ENCODE results near the gene MEGF10.

The MEGF10 gene

DNA sequence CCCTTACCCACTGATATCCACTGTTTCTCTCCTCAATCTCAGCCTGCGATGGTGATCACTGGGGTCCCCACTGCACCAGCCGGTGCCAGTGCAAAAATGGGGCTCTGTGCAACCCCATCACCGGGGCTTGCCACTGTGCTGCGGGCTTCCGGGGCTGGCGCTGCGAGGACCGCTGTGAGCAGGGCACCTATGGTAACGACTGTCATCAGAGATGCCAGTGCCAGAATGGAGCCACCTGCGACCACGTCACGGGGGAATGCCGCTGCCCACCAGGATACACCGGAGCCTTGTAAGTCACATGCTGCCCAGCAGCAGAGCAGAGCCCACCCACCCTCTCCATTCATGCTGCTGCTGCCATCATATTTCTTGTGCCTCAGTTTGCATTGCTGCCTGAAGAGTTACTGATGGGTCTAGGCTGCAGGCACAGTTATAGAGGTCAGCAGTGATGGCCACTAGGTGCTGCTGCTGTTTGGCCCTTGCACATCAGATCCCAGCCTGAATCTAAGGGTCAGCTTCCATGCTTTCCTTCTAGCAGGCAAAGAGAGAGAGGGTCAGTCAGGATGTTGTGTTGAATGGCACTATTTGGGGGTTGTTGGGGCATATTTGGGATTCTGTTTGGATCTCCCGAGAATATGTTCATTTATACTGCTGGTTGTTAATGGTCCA is 106.0 kb downstream of the MEGF10 start:
- Histone ChIP-seq H3K4me2 (ENCODE audit: low read length) (no peak overlapping the region), H3K79me2 (ENCODE audit: low read length) (no peaks in the 10 kb centered on the region), H3K27me3 (ENCODE audit: low read depth, low read length) (no peaks in the 10 kb centered on the region), H4K20me1 (ENCODE audit: insufficient read depth, low read length) (no peaks in the 10 kb centered on the region), H2AFZ (ENCODE audit: low read depth, low read length) (no peak overlapping the region), H3K4me3 (ENCODE audit: low read length) (no peak overlapping the region), H3K4me1 (ENCODE audit: low read length) (peaks cover 6% of the 10 kb centered on the region; the same call in 1 of the 2 replicates), H3K9ac (ENCODE audit: low read length) (no peak overlapping the region), H3K9me3 (ENCODE audit: insufficient read depth, low read length) (no peaks in the 10 kb centered on the region), H3K36me3 (replicated peaks; ENCODE audit: low read depth, low read length) (no peaks in the 10 kb centered on the region), H3K27ac (ENCODE audit: low read length) (no peak overlapping the region)
- TF ChIP-seq, protein P1, sequence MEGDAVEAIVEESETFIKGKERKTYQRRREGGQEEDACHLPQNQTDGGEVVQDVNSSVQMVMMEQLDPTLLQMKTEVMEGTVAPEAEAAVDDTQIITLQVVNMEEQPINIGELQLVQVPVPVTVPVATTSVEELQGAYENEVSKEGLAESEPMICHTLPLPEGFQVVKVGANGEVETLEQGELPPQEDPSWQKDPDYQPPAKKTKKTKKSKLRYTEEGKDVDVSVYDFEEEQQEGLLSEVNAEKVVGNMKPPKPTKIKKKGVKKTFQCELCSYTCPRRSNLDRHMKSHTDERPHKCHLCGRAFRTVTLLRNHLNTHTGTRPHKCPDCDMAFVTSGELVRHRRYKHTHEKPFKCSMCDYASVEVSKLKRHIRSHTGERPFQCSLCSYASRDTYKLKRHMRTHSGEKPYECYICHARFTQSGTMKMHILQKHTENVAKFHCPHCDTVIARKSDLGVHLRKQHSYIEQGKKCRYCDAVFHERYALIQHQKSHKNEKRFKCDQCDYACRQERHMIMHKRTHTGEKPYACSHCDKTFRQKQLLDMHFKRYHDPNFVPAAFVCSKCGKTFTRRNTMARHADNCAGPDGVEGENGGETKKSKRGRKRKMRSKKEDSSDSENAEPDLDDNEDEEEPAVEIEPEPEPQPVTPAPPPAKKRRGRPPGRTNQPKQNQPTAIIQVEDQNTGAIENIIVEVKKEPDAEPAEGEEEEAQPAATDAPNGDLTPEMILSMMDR (IDR thresholded peaks at IDR 0.05; ENCODE audit: low read depth, low read length), result no peak
- TF ChIP-seq EZH2phosphoT487 (IDR thresholded peaks at IDR 0.05; ENCODE audit: low read depth), result no peak

DNA sequence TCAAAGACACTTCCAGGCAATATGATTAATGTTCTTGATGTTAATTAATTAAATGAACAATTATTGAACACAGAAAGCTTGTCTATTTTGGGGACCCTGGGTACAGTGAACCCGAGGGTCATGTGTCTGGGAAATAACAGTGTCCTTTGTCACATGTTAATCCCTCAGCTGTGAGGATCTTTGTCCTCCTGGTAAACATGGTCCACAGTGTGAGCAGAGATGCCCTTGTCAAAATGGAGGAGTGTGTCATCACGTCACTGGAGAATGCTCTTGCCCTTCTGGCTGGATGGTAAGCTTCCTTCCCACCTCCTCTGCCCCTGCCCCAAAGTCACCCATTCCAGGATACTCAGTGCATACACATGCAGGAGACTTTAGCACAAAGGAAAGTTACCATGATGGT is 107.9 kb downstream of the MEGF10 start:
- H3K27ac ChIP-seq (ENCODE audit: low read length), result no peak overlapping the region

DNA sequence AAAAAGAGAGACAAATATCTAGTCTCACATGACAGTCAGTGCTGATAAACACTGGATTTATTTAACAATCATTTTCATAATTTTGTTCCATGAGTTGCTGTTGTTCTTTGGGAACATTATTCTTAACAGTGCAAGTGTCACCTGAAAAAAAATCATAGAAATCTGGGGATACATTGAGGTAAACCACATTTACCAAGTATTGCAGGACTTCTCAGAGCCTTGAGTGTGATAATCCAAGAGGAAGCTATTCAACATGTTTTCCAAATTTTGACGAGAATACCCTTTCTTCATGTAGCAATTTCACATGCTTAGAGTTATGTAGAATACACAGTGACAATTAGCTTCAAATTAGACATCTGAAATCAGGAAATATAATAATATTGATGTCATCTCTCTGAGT is 108.5 kb downstream of the MEGF10 start:
- no peaks in the 10 kb centered on the region for H3K79me2 ChIP-seq (ENCODE audit: low read length)
- no peaks in the 10 kb centered on the region for H3K9me3 ChIP-seq (ENCODE audit: insufficient read depth, low read length)
- H3K4me2 ChIP-seq (ENCODE audit: low read length), result no peak overlapping the region
- no peak overlapping the region for H3K27ac ChIP-seq (ENCODE audit: low read length)
- H3K4me3 ChIP-seq (ENCODE audit: low read length), result no peak overlapping the region
- no peaks in the 10 kb centered on the region for H4K20me1 ChIP-seq (ENCODE audit: insufficient read depth, low read length)
- no peak for TF ChIP-seq EZH2phosphoT487 (IDR thresholded peaks at IDR 0.05; ENCODE audit: low read depth)
- TF ChIP-seq, protein P1 (IDR thresholded peaks at IDR 0.05; ENCODE audit: low read depth, low read length), result no peak
- H3K27me3 ChIP-seq (ENCODE audit: low read depth, low read length), result no peaks in the 10 kb centered on the region
- H3K36me3 ChIP-seq (replicated peaks; ENCODE audit: low read depth, low read length), result no peaks in the 10 kb centered on the region
- H2AFZ ChIP-seq (ENCODE audit: low read depth, low read length), result no peak overlapping the region
- no peak overlapping the region for H3K9ac ChIP-seq (ENCODE audit: low read length)
- H3K4me1 ChIP-seq (ENCODE audit: low read length), result no peaks in the 10 kb centered on the region

More for the DNA sequence above, 107.9 kb downstream of the MEGF10 start:
- H2AFZ ChIP-seq (ENCODE audit: low read depth, low read length), result no peak overlapping the region
- no peak overlapping the region for H3K4me3 ChIP-seq (ENCODE audit: low read length)
- H4K20me1 ChIP-seq (ENCODE audit: insufficient read depth, low read length), result no peaks in the 10 kb centered on the region
- H3K4me2 ChIP-seq (ENCODE audit: low read length), result no peak overlapping the region
- H3K9me3 ChIP-seq (ENCODE audit: insufficient read depth, low read length), result no peaks in the 10 kb centered on the region
- no peak overlapping the region for H3K9ac ChIP-seq (ENCODE audit: low read length)
- H3K79me2 ChIP-seq (ENCODE audit: low read length), result no peaks in the 10 kb centered on the region
- H3K4me1 ChIP-seq (ENCODE audit: low read length), result no peaks in the 10 kb centered on the region
- TF ChIP-seq, protein P1 (IDR thresholded peaks at IDR 0.05; ENCODE audit: low read depth, low read length), result no peak
- TF ChIP-seq EZH2phosphoT487 (IDR thresholded peaks at IDR 0.05; ENCODE audit: low read depth), result no peak
- no peaks in the 10 kb centered on the region for H3K27me3 ChIP-seq (ENCODE audit: low read depth, low read length)
- H3K36me3 ChIP-seq (replicated peaks; ENCODE audit: low read depth, low read length), result no peaks in the 10 kb centered on the region

DNA sequence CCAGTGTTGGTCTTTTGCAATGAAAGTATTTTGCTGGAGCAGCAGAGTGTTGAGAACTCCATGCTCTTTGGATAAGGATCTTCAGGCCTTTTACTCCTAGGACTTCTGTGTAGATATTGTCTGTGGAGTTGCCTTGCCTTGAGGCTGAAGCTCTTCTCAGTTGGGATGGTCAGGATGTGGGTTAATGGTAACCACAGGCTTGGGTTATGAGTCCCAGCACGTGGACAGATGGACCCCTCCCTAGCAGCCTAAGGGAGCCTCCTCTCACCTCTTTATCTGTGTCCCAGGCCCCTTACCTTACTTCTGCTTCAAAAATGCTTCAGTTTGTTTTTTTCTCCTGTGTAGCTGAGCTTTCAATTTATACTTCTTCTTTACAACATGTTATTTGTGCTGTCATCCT is 109.9 kb downstream of the MEGF10 start:
- no peaks in the 10 kb centered on the region for H3K9me3 ChIP-seq (ENCODE audit: insufficient read depth, low read length)
- H3K4me1 ChIP-seq (ENCODE audit: low read length), result no peaks in the 10 kb centered on the region
- no peaks in the 10 kb centered on the region for H4K20me1 ChIP-seq (ENCODE audit: insufficient read depth, low read length)
- H2AFZ ChIP-seq (ENCODE audit: low read depth, low read length), result no peak overlapping the region
- H3K4me3 ChIP-seq (ENCODE audit: low read length), result no peak overlapping the region
- TF ChIP-seq, protein P1 (IDR thresholded peaks at IDR 0.05; ENCODE audit: low read depth, low read length), result no peak
- TF ChIP-seq EZH2phosphoT487 (IDR thresholded peaks at IDR 0.05; ENCODE audit: low read depth), result no peak
- H3K4me2 ChIP-seq (ENCODE audit: low read length), result no peak overlapping the region
- H3K27ac ChIP-seq (ENCODE audit: low read length), result no peak overlapping the region
- no peaks in the 10 kb centered on the region for H3K27me3 ChIP-seq (ENCODE audit: low read depth, low read length)
- H3K36me3 ChIP-seq (replicated peaks; ENCODE audit: low read depth, low read length), result no peaks in the 10 kb centered on the region
- no peaks in the 10 kb centered on the region for H3K79me2 ChIP-seq (ENCODE audit: low read length)
- no peak overlapping the region for H3K9ac ChIP-seq (ENCODE audit: low read length)
